Measurements from ENCODE around the gene ASPRV1. TPM values are rescaled to one million over a fixed set of nuclear protein-coding genes. Genes with fewer than 3 reads are reported as not detected.

ASPRV1 gene
- total RNA-seq, 1 experiment from 2014 or later = 1.3 TPM

- TF ChIP-seq SP1 (CRISPR knock-in tag; conservative IDR thresholded peaks at IDR 0.05) (no peak), ZNF219 (CRISPR knock-in tag; IDR thresholded peaks at IDR 0.05; ENCODE audit: borderline replicate concordance) (no peak), RORB (CRISPR knock-in tag; IDR thresholded peaks at IDR 0.05) (no peak), E2F4 (CRISPR knock-in tag; IDR thresholded peaks at IDR 0.05; ENCODE audit: borderline replicate concordance, low read depth) (no peak), ZNF317 (CRISPR knock-in tag; IDR thresholded peaks at IDR 0.05; ENCODE audit: borderline replicate concordance, low read depth) (no peak), ZSCAN18 (CRISPR knock-in tag; IDR thresholded peaks at IDR 0.05) (no peak), MAX (CRISPR knock-in tag; IDR thresholded peaks at IDR 0.05) (no peak), TEAD4 (CRISPR knock-in tag; IDR thresholded peaks at IDR 0.05) (no peak), MYBL2 (CRISPR knock-in tag; IDR thresholded peaks at IDR 0.05) (no peak)
Measured at GRCh38 chr2:69923116-69923515, 38.3 kb downstream of the ASPRV1 start (continued).

GRCh38 chr2:69918401-69918800 lies 43.0 kb downstream of the ASPRV1 start:
- Mint-ChIP-seq H3K4me1 (peaks cover 4% of the 10 kb centered on the region; the same call in 1 of the 2 replicates), H3K36me3 (no peaks in the 10 kb centered on the region), H3K27me3 (ENCODE audit: low read depth) (no peaks in the 10 kb centered on the region), H3K4me3 (no peak overlapping the region), H3K27ac (no peak overlapping the region), H3K9me3 (no peaks in the 10 kb centered on the region)
- no peak for TF ChIP-seq KAT7 (CRISPR knock-in tag; IDR thresholded peaks at IDR 0.05; ENCODE audit: borderline replicate concordance)
- no peak for TF ChIP-seq ETV6 (CRISPR knock-in tag; IDR thresholded peaks at IDR 0.05)
- no peak for TF ChIP-seq OVOL2 (CRISPR knock-in tag; IDR thresholded peaks at IDR 0.05; ENCODE audit: borderline replicate concordance)
- no peak for TF ChIP-seq STAT6 (CRISPR knock-in tag; conservative IDR thresholded peaks at IDR 0.05; ENCODE audit: low read depth)
- TF ChIP-seq AR (CRISPR knock-in tag; IDR thresholded peaks at IDR 0.05) = no peak
- no peak for TF ChIP-seq ELF4 (CRISPR knock-in tag; IDR thresholded peaks at IDR 0.05; ENCODE audit: low read depth)
- no peak for TF ChIP-seq IRF2 (CRISPR knock-in tag; IDR thresholded peaks at IDR 0.05; ENCODE audit: borderline replicate concordance, low read depth)
- no peak for TF ChIP-seq NR3C1 (CRISPR knock-in tag; conservative IDR thresholded peaks at IDR 0.05; ENCODE audit: low read depth)
- no peak for TF ChIP-seq HMGA2 (CRISPR knock-in tag; IDR thresholded peaks at IDR 0.05)
- no peak for TF ChIP-seq CBFB (CRISPR knock-in tag; IDR thresholded peaks at IDR 0.05; ENCODE audit: low read depth)
- no peak for TF ChIP-seq SOX15 (CRISPR knock-in tag; IDR thresholded peaks at IDR 0.05)
- no peak for TF ChIP-seq ZNF396 (CRISPR knock-in tag; IDR thresholded peaks at IDR 0.05; ENCODE audit: borderline replicate concordance)
- TF ChIP-seq JUN (CRISPR knock-in tag; IDR thresholded peaks at IDR 0.05) = no peak
- no peak for TF ChIP-seq ZBTB43 (CRISPR knock-in tag; IDR thresholded peaks at IDR 0.05)
- no peak for TF ChIP-seq NFE2L1 (CRISPR knock-in tag; IDR thresholded peaks at IDR 0.05)
- ATAC-seq = no peak
- ChIA-PET POLR2A (no interaction called here), CTCF (no interaction called here)
- DNase-seq (ENCODE audit: low spot score) = no peak
